OCI-LY1 (cell line): Measurements from ENCODE around the gene CD207.

Experiments
- EZH2 ChIP-seq: fragments of 200-600 bp; sonication (generic), shearing (Covaris generic); IDR thresholded peaks from 2 replicates; pipeline ENCODE4 v1.8.0; 2017; ENCODE audit warnings: borderline replicate concordance, mixed run types, mild to moderate bottlenecking, antibody characterized with exemption, low read length, moderate library complexity, mixed read lengths
- TF ChIP-seq, protein P1 (sequence below): fragments of 200-600 bp; sonication (generic), shearing (Covaris generic); IDR thresholded peaks from 2 replicates; pipeline ENCODE4 v1.5.1; 2017; ENCODE audit warnings: mild to moderate bottlenecking, antibody characterized with exemption, low read length, moderate library complexity, mixed read lengths

DNA sequence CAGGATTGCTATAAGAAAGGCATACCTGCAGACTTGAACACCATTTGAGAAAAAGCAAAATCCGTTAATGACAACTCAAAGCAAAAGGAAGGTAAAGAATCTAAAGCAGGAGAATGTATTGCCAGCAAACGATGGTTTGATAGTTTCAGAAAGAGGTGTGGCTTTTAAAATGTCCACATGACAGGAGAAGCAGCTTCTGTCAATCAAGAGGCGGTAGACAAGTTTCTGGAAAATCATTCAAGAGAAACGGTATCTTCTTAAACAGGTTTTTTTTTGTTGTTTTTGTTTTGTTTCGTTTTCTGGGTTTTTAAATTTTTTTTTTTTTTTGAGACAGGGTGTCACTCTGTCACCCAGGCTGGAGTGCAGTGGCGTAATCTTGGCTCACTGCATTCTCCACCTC is 29.0 kb downstream of the CD207 start:
- TF ChIP-seq, protein P1, sequence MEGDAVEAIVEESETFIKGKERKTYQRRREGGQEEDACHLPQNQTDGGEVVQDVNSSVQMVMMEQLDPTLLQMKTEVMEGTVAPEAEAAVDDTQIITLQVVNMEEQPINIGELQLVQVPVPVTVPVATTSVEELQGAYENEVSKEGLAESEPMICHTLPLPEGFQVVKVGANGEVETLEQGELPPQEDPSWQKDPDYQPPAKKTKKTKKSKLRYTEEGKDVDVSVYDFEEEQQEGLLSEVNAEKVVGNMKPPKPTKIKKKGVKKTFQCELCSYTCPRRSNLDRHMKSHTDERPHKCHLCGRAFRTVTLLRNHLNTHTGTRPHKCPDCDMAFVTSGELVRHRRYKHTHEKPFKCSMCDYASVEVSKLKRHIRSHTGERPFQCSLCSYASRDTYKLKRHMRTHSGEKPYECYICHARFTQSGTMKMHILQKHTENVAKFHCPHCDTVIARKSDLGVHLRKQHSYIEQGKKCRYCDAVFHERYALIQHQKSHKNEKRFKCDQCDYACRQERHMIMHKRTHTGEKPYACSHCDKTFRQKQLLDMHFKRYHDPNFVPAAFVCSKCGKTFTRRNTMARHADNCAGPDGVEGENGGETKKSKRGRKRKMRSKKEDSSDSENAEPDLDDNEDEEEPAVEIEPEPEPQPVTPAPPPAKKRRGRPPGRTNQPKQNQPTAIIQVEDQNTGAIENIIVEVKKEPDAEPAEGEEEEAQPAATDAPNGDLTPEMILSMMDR: no peak
- TF ChIP-seq EZH2: no peak
